Left ventricle myocardium inferior (tissue), 1 donor: ENCODE results near the gene PGA4. TPM values are rescaled to one million over a fixed set of nuclear protein-coding genes. Genes with fewer than 3 reads are reported as not detected.
"Not testable (repeated sequence)": the region's sequence is repeated elsewhere in the genome, so short reads cannot be mapped to it uniquely, and the experiment has no call there.

Experiments used
- DNase-seq: peaks from one replicate; pipeline ENCODE4 v3.0.0-alpha.2; 2020
- H3K27ac ChIP-seq: fragments of 200-600 bp; replicated peaks from 2 replicates; pipeline ENCODE4 v1.8.0; 2021
- H3K27me3 ChIP-seq: fragments of 200-600 bp; 2 replicates; pipeline ENCODE4 v1.8.0; 2021; ENCODE audit warnings: low read depth
- H3K36me3 ChIP-seq: fragments of 200-600 bp; 2 replicates; pipeline ENCODE4 v1.8.0; 2021
- H3K4me1 ChIP-seq: fragments of 200-600 bp; 2 replicates; pipeline ENCODE4 v1.8.0; 2021
- H3K4me3 ChIP-seq: fragments of 200-600 bp; 2 replicates; pipeline ENCODE4 v1.8.0; 2021; ENCODE audit warnings: mild to moderate bottlenecking, moderate library complexity
- H3K9me3 ChIP-seq: fragments of 200-600 bp; replicated peaks from 2 replicates; pipeline ENCODE4 v1.8.0; 2021
- intact Hi-C: fragments of 100-400 bp; cut with micrococcal nuclease; formaldehyde crosslinking; loops from one replicate; pipeline ENCODE4 v1.11.0; 2022
- total RNA-seq: library from RNA; stranded (reverse); fragmentation: NEBNext Ultra II Directional; extraction: Animal tissue kit (Norgen Biotek cat#: 25700); gene quantifications from one replicate; pipeline ENCODE4 v1.2.1, GENCODE V29; 2021
- TF ChIP-seq, protein P1 (sequence below): fragments of 200-600 bp; IDR thresholded peaks from 2 replicates; pipeline ENCODE4 v1.8.0; 2021; ENCODE audit warnings: antibody characterized with exemption, mild to moderate bottlenecking, borderline replicate concordance
- donor health status: DM: no; HTN: yes; CAD: no; lungs with severe emphysema.

The PGA4 gene
- total RNA-seq, 1 donor from 2014 or later, result 1.3 TPM

DNA sequence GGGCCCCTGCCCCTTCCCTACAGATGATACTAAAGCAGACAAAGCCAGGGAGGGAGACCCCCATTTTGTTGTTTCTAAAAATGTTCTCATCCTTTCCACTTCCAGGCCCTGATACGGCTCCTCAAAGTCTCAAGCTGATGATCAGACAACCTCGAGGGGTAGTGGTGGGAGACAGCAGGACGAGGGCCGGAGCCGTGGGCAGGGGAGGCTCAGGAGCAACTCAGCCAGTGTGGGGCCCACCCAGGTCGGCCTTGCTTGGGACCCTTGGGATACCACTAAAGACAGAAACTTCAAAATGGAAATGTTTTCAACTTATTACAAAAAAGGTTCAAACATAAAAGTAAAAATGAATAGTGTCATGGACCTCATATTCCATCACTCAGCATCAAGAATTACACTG, 45.7 kb upstream of the PGA4 start:
- Histone ChIP-seq H3K9me3 (peaks cover 4% of the 10 kb centered on the region), H3K36me3 (no peaks in the 10 kb centered on the region), H3K27me3 (peaks cover 30% of the 10 kb centered on the region), H3K4me1 (no peaks in the 10 kb centered on the region), H3K4me3 (no peak overlapping the region), H3K27ac (no peak overlapping the region)
- no peak for DNase-seq
- intact Hi-C loops, result no loop called here
- TF ChIP-seq, protein P1, sequence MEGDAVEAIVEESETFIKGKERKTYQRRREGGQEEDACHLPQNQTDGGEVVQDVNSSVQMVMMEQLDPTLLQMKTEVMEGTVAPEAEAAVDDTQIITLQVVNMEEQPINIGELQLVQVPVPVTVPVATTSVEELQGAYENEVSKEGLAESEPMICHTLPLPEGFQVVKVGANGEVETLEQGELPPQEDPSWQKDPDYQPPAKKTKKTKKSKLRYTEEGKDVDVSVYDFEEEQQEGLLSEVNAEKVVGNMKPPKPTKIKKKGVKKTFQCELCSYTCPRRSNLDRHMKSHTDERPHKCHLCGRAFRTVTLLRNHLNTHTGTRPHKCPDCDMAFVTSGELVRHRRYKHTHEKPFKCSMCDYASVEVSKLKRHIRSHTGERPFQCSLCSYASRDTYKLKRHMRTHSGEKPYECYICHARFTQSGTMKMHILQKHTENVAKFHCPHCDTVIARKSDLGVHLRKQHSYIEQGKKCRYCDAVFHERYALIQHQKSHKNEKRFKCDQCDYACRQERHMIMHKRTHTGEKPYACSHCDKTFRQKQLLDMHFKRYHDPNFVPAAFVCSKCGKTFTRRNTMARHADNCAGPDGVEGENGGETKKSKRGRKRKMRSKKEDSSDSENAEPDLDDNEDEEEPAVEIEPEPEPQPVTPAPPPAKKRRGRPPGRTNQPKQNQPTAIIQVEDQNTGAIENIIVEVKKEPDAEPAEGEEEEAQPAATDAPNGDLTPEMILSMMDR, result no peak

DNA sequence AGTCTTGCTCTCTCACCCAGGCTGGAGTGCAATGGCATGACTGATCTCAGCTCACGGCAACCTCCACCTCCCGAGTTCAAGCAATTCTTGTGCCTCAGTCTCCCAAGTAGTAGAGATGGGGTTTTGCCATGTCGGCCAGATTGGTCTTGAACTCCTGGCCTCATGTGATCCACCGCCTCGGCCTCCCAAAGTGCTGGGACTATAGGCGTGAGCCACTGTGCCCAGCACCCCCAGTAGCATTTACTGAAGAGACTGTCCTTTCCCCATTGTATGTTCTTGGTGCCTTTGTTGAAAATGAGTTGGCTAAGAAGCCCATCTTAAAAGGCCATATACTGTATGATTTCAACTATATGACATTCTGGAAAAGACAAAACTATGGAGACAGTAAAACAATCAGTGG, 41.9 kb upstream of the PGA4 start:
- H3K4me3 ChIP-seq, intact Hi-C loops, H3K4me1 ChIP-seq, H3K36me3 ChIP-seq, DNase-seq, H3K27me3 ChIP-seq, H3K27ac ChIP-seq, H3K9me3 ChIP-seq: not testable (repeated sequence)

DNA sequence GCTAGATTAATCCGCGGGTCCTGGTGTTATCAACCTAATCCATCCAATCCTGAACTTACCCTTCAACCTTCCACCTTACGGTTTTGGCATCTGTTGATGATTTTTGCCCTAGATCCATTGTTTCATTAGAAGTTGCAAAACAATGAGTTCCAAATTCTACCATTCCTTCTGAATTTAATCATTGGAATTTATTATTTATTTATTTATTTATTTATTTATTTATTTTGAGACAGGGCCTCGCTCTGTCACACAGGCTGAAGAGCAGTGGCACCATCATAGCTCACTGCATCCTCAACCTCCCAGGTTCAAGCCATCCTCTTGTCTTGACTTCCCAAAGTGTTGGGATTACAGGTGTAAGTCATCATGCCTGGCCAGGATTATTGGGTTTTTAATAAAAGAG, 40.7 kb upstream of the PGA4 start:
- Histone ChIP-seq H3K27me3 (no peaks in the 10 kb centered on the region), H3K36me3 (no peaks in the 10 kb centered on the region), H3K27ac (no peak overlapping the region), H3K4me3 (no peak overlapping the region), H3K4me1 (no peaks in the 10 kb centered on the region), H3K9me3 (no peaks in the 10 kb centered on the region)
- no peak for DNase-seq
- TF ChIP-seq, protein P1, result no peak
- intact Hi-C loops, result no loop called here

DNA sequence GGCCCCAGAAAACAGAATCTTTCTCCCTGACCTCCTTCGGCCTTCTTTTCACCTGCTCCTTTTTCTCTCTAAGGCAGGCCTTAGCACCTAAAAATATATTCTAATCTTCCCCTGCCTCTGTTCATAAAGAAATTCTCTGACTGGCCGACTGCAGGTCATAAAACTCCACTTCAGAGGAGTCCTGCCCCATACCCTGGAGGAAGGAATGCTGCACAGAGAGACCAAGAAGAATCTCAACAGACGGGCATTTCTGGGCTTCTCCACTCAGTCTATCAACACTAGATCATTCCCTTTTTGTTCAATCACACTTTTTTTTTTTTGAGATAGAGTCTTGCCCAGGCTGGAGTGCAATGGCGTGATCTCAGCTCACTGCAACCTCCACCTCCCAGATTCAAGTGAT, 38.5 kb upstream of the PGA4 start:
- DNase-seq, result no peak
- TF ChIP-seq, protein P1, result no peak
- intact Hi-C loops, result no loop called here
- no peaks in the 10 kb centered on the region for H3K9me3 ChIP-seq
- no peaks in the 10 kb centered on the region for H3K36me3 ChIP-seq
- H3K27ac ChIP-seq, result no peak overlapping the region
- no peaks in the 10 kb centered on the region for H3K4me1 ChIP-seq
- H3K27me3 ChIP-seq, result peaks cover 8% of the 10 kb centered on the region
- no peak overlapping the region for H3K4me3 ChIP-seq

DNA sequence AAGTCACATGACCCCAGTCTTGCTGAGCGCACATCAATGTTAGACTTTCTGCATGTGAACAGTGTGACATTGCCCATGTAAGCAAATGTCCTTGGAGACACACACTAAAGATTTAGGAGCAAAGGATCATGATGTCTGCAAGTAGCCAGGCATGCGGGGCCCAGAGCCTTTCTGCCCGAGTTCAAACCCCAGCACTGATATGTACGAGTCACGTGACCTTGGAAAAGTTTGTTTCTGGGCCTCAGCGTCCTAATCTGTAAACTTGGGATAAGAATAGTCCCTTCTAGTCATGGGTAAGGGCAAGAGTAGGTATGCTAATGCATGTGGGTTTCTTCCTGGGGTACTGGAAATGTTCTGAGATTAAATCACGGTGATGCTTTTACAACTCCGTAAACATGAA, 35.6 kb upstream of the PGA4 start:
- TF ChIP-seq, protein P1, result no peak
- no peak for DNase-seq
- Histone ChIP-seq H3K36me3 (no peaks in the 10 kb centered on the region), H3K4me1 (no peaks in the 10 kb centered on the region), H3K27me3 (peaks cover 35% of the 10 kb centered on the region), H3K9me3 (no peaks in the 10 kb centered on the region), H3K4me3 (no peak overlapping the region), H3K27ac (no peak overlapping the region)
- intact Hi-C loops, result no loop called here

DNA sequence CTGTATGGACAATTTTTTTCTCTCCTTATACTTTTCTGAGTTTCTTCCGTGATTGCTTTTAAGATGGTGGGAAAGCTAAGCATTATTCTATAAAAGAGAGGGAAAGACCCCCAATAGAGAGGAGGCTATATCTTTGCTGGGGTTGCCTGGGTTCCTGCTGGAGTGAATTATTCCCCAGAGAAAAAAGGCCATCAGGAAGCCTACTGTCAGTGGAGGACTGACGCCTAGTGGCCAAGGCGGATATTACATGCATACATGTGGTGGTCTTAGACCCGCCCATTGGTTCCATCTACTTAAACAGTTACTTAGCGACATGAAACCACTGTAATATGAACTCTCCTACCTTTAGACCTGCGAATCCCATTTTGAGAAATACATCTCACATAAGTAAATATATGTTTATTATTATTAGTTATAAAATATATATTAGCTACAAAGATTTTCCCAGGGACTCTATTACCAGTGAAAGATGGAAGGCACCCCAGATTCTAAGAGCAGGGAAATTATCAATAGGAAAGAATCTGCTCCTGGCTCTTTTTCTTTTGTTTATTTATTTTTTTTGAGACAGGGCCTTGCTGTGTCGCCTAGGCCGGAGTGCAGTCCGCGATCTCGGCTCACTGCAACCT, 34.5 kb upstream of the PGA4 start:
- DNase-seq, result peak; percentile 66
- intact Hi-C loops, result no loop called here
- Histone ChIP-seq H3K4me3 (no peak overlapping the region), H3K36me3 (no peaks in the 10 kb centered on the region), H3K9me3 (no peaks in the 10 kb centered on the region), H3K4me1 (no peaks in the 10 kb centered on the region), H3K27ac (no peak overlapping the region), H3K27me3 (peaks cover 47% of the 10 kb centered on the region)
- TF ChIP-seq, protein P1, result peak; percentile 93
